Measurements from ENCODE around the gene THBS2. TPM values are rescaled to one million over a fixed set of nuclear protein-coding genes. Genes with fewer than 3 reads are reported as not detected.
"Not testable (repeated sequence)": the region's sequence is repeated elsewhere in the genome, so short reads cannot be mapped to it uniquely, and the experiment has no call there.

THBS2 gene
- total RNA-seq, 1 donor from 2014 or later: 76.2 TPM

DNA sequence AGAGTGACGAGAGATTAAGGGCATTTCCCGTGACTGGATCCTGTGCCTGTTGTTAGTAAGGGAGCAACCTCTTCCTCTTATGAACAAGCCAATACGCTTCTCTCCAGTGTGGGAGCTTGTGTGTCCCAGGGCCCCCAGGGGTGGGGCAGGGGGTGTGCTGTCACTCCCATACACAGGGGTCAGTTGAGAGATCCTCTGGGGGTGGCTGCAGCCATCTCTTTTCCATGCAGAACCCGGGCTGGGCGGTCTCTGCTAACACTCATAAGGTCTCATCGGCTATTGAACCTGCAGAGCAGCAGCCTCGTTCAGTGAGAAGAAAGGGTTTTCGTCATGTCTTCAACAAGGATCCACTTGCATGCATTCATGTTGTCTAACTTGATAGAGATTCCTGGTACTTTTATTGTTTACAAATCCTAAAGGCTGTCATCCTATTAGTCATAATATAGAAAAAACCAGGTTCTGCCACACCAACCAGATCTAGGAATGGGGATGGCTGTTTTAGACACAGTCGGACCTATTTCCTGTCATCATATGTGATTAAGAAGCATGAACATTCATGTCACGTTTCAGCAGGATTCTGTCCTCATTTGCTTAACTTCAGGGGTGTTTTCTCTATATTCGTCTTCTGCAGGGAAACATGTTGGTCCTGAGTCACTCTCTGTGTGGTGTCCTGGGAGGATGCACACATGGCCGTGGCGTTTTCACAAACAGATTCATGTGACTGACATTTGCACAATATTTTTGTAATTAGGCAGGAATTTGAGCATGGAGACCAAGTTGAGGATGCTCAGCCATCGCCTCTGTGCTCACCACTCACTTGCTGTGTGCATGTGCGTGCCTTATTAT lies 13.3 kb upstream of the THBS2 start:
- H3K27ac ChIP-seq (ENCODE audit: low read depth, low read length): no peak overlapping the region
- H3K27me3 ChIP-seq (ENCODE audit: control insufficient read depth in 3 of 3, insufficient read depth in 3 of 3, low read length in 3 of 3): peaks cover 0 to 4% (median 0%) of the 10 kb centered on the region in 3 donors
- H3K9ac ChIP-seq (ENCODE audit: low read depth in 1 of 3, low read length in 3 of 3): no peak overlapping the region
- H3K36me3 ChIP-seq (ENCODE audit: control insufficient read depth in 3 of 3, insufficient read depth in 3 of 3, low read length in 3 of 3): no peaks in the 10 kb centered on the region
- H3K9me3 ChIP-seq (ENCODE audit: control insufficient read depth in 3 of 3, low read length in 3 of 3): no peaks in the 10 kb centered on the region
- no peak overlapping the region for H3K4me3 ChIP-seq (ENCODE audit: low read length in 3 of 3)
- peaks cover 0 to 4% (median 0%) of the 10 kb centered on the region in 3 donors for H3K4me1 ChIP-seq (ENCODE audit: control insufficient read depth in 3 of 3, insufficient read depth in 3 of 3, low read length in 3 of 3)

DNA sequence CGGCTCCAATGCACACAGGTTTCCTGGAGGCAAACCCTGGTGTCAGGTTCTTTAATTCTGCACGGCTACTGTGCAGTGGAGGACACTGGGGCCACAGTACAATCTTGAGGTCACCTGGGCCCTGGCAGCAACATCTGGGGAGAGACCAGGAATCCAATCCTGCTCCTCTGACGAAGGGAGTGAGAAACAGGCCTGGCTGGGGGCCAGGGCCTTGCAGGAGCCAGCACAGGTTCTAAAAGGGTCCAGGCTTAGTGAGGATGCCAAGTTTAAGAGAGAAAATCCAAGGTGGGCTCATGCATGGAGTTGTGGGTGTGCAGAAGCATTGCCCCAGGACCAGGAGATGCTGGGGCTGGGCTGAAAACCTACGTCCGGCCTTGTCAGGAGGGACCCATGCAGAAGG lies 12.6 kb upstream of the THBS2 start:
- Histone ChIP-seq H3K4me3 (ENCODE audit: low read length in 3 of 3) (no peak overlapping the region), H3K36me3 (ENCODE audit: control insufficient read depth in 3 of 3, insufficient read depth in 3 of 3, low read length in 3 of 3) (no peaks in the 10 kb centered on the region), H3K27ac (ENCODE audit: low read depth, low read length) (no peak overlapping the region), H3K9me3 (ENCODE audit: control insufficient read depth in 3 of 3, low read length in 3 of 3) (no peaks in the 10 kb centered on the region), H3K9ac (ENCODE audit: low read depth in 1 of 3, low read length in 3 of 3) (no peak overlapping the region), H3K4me1 (ENCODE audit: control insufficient read depth in 3 of 3, insufficient read depth in 3 of 3, low read length in 3 of 3) (peaks cover 0 to 4% (median 0%) of the 10 kb centered on the region in 3 donors), H3K27me3 (ENCODE audit: control insufficient read depth in 3 of 3, insufficient read depth in 3 of 3, low read length in 3 of 3) (peaks cover 0 to 4% (median 0%) of the 10 kb centered on the region in 3 donors)

DNA sequence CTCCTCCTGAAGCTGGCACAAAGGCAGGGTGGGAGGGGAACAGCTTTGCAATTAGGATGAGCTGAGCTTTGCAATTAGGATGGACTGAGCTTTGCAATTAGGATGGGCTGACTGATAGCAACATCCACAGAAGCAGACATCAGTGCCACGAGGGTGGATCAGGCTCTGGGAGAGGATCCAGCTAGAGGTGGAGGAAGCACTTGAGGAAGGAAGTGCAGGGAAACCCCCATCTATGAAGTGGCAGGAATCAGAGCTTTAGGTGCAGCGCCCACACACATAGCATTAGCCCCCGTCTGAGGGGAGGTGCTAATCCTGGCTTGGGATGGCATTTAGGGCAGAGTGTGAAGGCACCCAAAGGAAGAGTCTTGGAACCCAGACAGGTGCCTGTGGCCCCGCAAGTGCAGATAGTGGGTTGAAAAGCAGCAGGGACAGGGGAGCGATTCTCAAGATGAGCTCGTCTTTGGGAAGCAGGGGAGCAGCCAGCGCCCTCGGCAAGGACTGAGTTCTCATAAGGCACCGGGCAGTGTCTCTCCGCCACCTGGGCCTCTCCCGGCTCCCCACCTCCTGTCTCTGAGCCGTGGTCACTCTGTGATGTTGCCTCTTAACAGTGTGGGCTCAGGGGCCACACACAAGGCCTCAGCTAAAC lies 12.0 kb upstream of the THBS2 start:
- Histone ChIP-seq H3K4me1 (ENCODE audit: control insufficient read depth in 3 of 3, insufficient read depth in 3 of 3, low read length in 3 of 3) (peaks cover 0 to 4% (median 0%) of the 10 kb centered on the region in 3 donors), H3K27ac (ENCODE audit: low read depth, low read length) (no peak overlapping the region), H3K36me3 (ENCODE audit: control insufficient read depth in 3 of 3, insufficient read depth in 3 of 3, low read length in 3 of 3) (no peaks in the 10 kb centered on the region), H3K9ac (ENCODE audit: low read depth in 1 of 3, low read length in 3 of 3) (no peak overlapping the region), H3K9me3 (ENCODE audit: control insufficient read depth in 3 of 3, low read length in 3 of 3) (no peaks in the 10 kb centered on the region), H3K4me3 (ENCODE audit: low read length in 3 of 3) (no peak overlapping the region), H3K27me3 (ENCODE audit: control insufficient read depth in 3 of 3, insufficient read depth in 3 of 3, low read length in 3 of 3) (peaks cover 0 to 4% (median 0%) of the 10 kb centered on the region in 3 donors)

DNA sequence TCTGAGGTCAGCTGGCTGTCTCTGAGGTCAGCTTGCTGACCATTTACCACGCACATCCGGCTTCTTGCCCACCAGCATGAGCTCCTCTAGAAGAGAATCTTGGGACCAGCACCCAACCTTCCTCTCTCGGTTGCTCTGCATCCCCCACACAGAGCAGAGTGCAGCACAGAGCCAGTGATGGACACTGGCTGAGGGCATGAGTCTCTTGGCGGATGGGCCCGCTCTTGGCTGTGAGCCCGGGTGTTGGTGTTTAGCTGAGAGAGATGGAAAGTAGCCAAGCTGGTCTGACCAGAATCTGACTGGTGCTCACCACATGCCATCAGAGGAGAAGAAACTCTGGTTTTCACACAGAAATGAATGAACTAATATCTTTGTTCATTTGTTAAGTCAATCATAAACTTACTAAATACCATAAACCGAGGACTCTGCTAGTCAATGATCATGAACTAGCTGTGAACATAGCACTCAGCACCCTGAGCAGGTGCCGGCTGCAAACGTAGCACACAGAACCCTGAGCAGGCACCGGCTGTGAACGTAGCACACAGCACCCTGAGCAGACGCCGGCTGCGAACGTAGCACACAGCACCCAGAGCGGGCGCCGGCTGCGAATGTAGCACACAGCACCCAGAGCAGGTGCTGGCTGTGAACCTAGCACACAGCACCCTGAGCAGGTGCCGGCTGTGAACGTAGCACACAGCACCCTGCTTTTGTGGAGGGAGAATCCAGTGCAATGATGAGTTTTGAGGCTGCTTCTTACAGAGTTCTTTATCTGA lies 10.4 kb upstream of the THBS2 start:
- Histone ChIP-seq H3K9ac (ENCODE audit: low read depth in 1 of 3, low read length in 3 of 3) (no peak overlapping the region), H3K4me1 (ENCODE audit: control insufficient read depth in 3 of 3, insufficient read depth in 3 of 3, low read length in 3 of 3) (peaks cover 0 to 1% (median 0%) of the 10 kb centered on the region in 3 donors), H3K9me3 (ENCODE audit: control insufficient read depth in 3 of 3, low read length in 3 of 3) (no peaks in the 10 kb centered on the region), H3K27ac (ENCODE audit: low read depth, low read length) (no peak overlapping the region), H3K4me3 (ENCODE audit: low read length in 3 of 3) (no peak overlapping the region), H3K27me3 (ENCODE audit: control insufficient read depth in 3 of 3, insufficient read depth in 3 of 3, low read length in 3 of 3) (peaks cover 0 to 7% (median 0%) of the 10 kb centered on the region in 3 donors), H3K36me3 (ENCODE audit: control insufficient read depth in 3 of 3, insufficient read depth in 3 of 3, low read length in 3 of 3) (no peaks in the 10 kb centered on the region)

DNA sequence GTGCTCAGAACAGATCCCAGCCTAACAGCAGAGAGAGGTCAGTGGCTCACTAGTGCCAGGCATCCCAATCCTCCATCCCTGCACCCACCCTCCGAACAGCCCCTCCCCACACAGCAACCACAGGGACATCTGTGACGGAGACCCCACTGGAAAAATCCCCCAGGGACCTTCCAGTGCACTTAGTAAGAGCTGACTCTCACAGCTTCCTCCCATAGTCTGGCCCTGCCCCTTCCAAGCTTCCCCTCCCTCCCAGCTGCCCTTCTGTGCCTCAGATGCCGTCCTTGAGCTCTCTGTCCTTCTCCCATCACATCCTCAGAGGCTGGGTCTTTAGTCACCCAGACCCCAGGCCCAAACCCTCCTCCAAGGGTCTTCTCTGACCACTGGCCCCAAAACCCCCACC lies 9.7 kb upstream of the THBS2 start:
- no peak overlapping the region for H3K4me3 ChIP-seq (ENCODE audit: low read length in 3 of 3)
- H3K36me3 ChIP-seq (ENCODE audit: control insufficient read depth in 3 of 3, insufficient read depth in 3 of 3, low read length in 3 of 3): no peaks in the 10 kb centered on the region
- H3K9ac ChIP-seq (ENCODE audit: low read depth in 1 of 3, low read length in 3 of 3): no peak overlapping the region
- peaks cover 0 to 7% (median 0%) of the 10 kb centered on the region in 3 donors for H3K27me3 ChIP-seq (ENCODE audit: control insufficient read depth in 3 of 3, insufficient read depth in 3 of 3, low read length in 3 of 3)
- H3K27ac ChIP-seq (ENCODE audit: low read depth, low read length): no peak overlapping the region
- no peaks in the 10 kb centered on the region for H3K4me1 ChIP-seq (ENCODE audit: control insufficient read depth in 3 of 3, insufficient read depth in 3 of 3, low read length in 3 of 3)
- H3K9me3 ChIP-seq (ENCODE audit: control insufficient read depth in 3 of 3, low read length in 3 of 3): no peaks in the 10 kb centered on the region

DNA sequence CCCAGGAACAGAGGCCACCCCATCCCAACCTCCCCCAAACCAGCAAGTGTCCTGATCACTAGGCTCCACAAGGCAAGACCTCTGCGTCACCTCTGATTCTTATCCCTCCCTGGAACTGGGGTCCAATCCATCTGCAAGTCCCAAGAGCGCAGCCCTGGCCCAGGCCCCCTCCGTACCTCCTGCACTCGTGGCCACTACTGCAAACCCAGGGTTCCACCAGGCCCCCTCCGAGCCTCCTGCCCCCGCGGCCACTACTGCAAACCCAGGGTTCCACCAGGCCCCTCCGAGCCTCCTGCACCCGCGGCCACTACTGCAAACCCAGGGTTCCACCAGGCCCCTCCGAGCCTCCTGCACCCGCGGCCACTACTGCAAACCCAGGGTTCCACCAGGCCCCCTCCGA lies 9.0 kb upstream of the THBS2 start:
- not testable (repeated sequence) for H3K4me3 ChIP-seq (ENCODE audit: low read length in 3 of 3); H3K27ac ChIP-seq (ENCODE audit: low read depth, low read length); H3K4me1 ChIP-seq (ENCODE audit: control insufficient read depth in 3 of 3, insufficient read depth in 3 of 3, low read length in 3 of 3); H3K9me3 ChIP-seq (ENCODE audit: control insufficient read depth in 3 of 3, low read length in 3 of 3); H3K36me3 ChIP-seq (ENCODE audit: control insufficient read depth in 3 of 3, insufficient read depth in 3 of 3, low read length in 3 of 3); H3K9ac ChIP-seq (ENCODE audit: low read depth in 1 of 3, low read length in 3 of 3); H3K27me3 ChIP-seq (ENCODE audit: control insufficient read depth in 3 of 3, insufficient read depth in 3 of 3, low read length in 3 of 3)

DNA sequence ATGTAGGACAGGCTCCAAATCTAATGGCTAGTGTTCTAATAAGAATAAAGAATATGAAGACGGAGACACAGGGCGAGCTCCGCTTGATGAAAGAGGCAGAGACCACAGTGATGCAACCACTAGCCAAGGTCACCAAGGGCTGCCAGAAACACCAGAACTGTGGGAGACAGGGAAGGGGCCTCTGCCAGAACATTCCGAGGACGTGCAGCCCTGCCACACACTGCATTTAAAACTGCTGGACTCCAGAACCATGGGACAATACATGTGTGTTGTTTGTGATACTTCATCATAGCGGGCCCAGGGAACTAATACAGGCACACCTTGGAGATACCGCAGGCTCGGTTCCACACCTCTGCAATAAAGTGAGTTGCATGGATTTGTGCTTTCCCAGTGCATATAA lies 2.9 kb upstream of the THBS2 start:
- H3K27me3 ChIP-seq (ENCODE audit: control insufficient read depth in 3 of 3, insufficient read depth in 3 of 3, low read length in 3 of 3): peaks cover 21 to 48% (median 29%) of the 10 kb centered on the region in 3 donors

DNA sequence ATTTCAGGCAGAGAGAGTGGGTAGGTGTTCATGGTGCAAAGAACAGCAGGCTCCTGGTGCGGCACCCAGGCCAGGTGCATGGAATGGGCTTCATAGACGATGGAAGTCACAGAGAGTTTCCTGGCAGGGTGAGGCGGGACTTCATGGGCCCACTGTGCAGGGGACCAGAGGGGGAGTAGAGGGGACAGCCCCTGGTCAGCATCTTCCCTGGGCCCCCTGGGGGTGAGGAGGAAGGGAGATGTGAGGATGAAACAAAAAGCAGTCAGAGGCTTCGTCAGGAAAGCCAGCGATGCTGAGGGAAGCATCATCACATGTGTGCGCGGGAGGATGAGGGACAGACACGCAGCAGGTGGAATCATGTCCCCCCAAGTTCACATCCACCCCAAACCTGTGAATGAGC lies 2.4 kb upstream of the THBS2 start:
- Histone ChIP-seq H3K27ac (ENCODE audit: low read depth, low read length) (no peak overlapping the region), H3K4me1 (ENCODE audit: control insufficient read depth in 3 of 3, insufficient read depth in 3 of 3, low read length in 3 of 3) (peaks cover 0 to 4% (median 2%) of the 10 kb centered on the region in 3 donors), H3K9ac (ENCODE audit: low read depth in 1 of 3, low read length in 3 of 3) (no peak overlapping the region), H3K36me3 (ENCODE audit: control insufficient read depth in 3 of 3, insufficient read depth in 3 of 3, low read length in 3 of 3) (no peaks in the 10 kb centered on the region), H3K4me3 (ENCODE audit: low read length in 3 of 3) (no peak overlapping the region), H3K27me3 (ENCODE audit: control insufficient read depth in 3 of 3, insufficient read depth in 3 of 3, low read length in 3 of 3) (peaks cover 25 to 48% (median 31%) of the 10 kb centered on the region in 3 donors), H3K9me3 (ENCODE audit: control insufficient read depth in 3 of 3, low read length in 3 of 3) (peaks cover 0 to 4% (median 4%) of the 10 kb centered on the region in 3 donors)

More for the DNA sequence above, 2.9 kb upstream of the THBS2 start:
- no peak overlapping the region for H3K27ac ChIP-seq (ENCODE audit: low read depth, low read length)
- no peak overlapping the region for H3K9ac ChIP-seq (ENCODE audit: low read depth in 1 of 3, low read length in 3 of 3)
- peaks cover 0 to 4% (median 4%) of the 10 kb centered on the region in 3 donors for H3K9me3 ChIP-seq (ENCODE audit: control insufficient read depth in 3 of 3, low read length in 3 of 3)
- H3K36me3 ChIP-seq (ENCODE audit: control insufficient read depth in 3 of 3, insufficient read depth in 3 of 3, low read length in 3 of 3): no peaks in the 10 kb centered on the region
- H3K4me3 ChIP-seq (ENCODE audit: low read length in 3 of 3): no peak overlapping the region
- H3K4me1 ChIP-seq (ENCODE audit: control insufficient read depth in 3 of 3, insufficient read depth in 3 of 3, low read length in 3 of 3): peaks cover 0 to 4% (median 2%) of the 10 kb centered on the region in 3 donors

DNA sequence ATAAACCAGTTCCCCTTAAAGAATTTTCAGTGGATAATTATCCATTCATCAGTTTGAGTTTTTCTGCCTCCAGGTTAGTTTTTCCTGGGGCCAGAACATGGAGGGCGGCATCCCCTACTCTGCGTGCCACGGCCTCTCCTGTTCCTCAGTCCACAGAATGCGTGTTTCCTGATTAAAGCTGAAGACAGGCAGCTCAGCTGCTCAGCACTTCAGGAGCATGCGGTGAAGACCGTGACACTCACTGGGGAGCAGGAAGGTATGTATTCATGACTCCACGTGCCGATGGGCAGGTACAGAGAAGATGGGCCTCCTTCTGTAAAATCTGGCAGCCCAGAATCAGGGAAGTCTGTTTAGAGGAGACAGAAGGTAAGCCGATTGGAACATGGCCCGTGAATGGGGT lies 2.0 kb upstream of the THBS2 start:
- peaks cover 0 to 4% (median 4%) of the 10 kb centered on the region in 3 donors for H3K9me3 ChIP-seq (ENCODE audit: control insufficient read depth in 3 of 3, low read length in 3 of 3)
- H3K4me3 ChIP-seq (ENCODE audit: low read length in 3 of 3): no peak overlapping the region
- H3K9ac ChIP-seq (ENCODE audit: low read depth in 1 of 3, low read length in 3 of 3): no peak overlapping the region
- H3K27me3 ChIP-seq (ENCODE audit: control insufficient read depth in 3 of 3, insufficient read depth in 3 of 3, low read length in 3 of 3): peaks cover 25 to 48% (median 33%) of the 10 kb centered on the region in 3 donors
- H3K27ac ChIP-seq (ENCODE audit: low read depth, low read length): no peak overlapping the region
- no peaks in the 10 kb centered on the region for H3K36me3 ChIP-seq (ENCODE audit: control insufficient read depth in 3 of 3, insufficient read depth in 3 of 3, low read length in 3 of 3)
- H3K4me1 ChIP-seq (ENCODE audit: control insufficient read depth in 3 of 3, insufficient read depth in 3 of 3, low read length in 3 of 3): peaks cover 0 to 4% (median 2%) of the 10 kb centered on the region in 3 donors

Data from skeletal muscle tissue (tissue), 4 donors.